OCI-LY1 (cell line): ENCODE results near the gene GNAI1.

Experiments
- EZH2 ChIP-seq: fragments of 200-600 bp; sonication (generic), shearing (Covaris generic); IDR thresholded peaks from 2 replicates; pipeline ENCODE4 v1.8.0; 2017; ENCODE audit warnings: borderline replicate concordance, mixed run types, mild to moderate bottlenecking, antibody characterized with exemption, low read length, moderate library complexity, mixed read lengths
- TF ChIP-seq, protein P1 (sequence below): fragments of 200-600 bp; sonication (generic), shearing (Covaris generic); IDR thresholded peaks from 2 replicates; pipeline ENCODE4 v1.5.1; 2017; ENCODE audit warnings: mild to moderate bottlenecking, antibody characterized with exemption, low read length, moderate library complexity, mixed read lengths

DNA sequence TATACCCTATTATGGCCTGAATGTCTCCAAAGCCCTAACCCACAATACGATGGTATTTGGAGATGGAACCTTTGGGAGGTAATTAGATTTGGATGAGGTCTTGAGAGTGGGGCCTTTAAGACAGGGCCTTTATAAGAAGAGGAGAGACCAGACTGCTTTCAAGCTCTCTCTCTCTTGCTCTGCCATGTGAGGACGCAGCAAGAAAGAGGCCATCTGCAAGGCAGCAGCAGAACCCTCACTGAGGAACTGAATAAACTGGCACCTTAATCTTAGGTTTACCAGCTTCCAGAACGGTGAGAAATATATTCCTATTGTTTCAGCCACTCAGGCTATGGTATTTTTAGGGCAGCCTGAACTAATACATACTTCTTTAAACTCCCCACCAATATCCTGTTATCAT lies 2.0 kb upstream of the GNAI1 start:
- TF ChIP-seq EZH2, result no peak
- TF ChIP-seq, protein P1, sequence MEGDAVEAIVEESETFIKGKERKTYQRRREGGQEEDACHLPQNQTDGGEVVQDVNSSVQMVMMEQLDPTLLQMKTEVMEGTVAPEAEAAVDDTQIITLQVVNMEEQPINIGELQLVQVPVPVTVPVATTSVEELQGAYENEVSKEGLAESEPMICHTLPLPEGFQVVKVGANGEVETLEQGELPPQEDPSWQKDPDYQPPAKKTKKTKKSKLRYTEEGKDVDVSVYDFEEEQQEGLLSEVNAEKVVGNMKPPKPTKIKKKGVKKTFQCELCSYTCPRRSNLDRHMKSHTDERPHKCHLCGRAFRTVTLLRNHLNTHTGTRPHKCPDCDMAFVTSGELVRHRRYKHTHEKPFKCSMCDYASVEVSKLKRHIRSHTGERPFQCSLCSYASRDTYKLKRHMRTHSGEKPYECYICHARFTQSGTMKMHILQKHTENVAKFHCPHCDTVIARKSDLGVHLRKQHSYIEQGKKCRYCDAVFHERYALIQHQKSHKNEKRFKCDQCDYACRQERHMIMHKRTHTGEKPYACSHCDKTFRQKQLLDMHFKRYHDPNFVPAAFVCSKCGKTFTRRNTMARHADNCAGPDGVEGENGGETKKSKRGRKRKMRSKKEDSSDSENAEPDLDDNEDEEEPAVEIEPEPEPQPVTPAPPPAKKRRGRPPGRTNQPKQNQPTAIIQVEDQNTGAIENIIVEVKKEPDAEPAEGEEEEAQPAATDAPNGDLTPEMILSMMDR, result no peak
